PC-3 (cell line): Measurements from ENCODE around the gene PCDH15. TPM values are rescaled to one million over a fixed set of nuclear protein-coding genes. Genes with fewer than 3 reads are reported as not detected.

Experiments used
- ATAC-seq: fragments of 200-7000 bp; cut with Tn5 transposase; 2 replicates; pipeline ENCODE4 v1.9.1; 2020; ENCODE audit warnings: mild to moderate bottlenecking, moderate library complexity
- BruUV-seq: library from RNA; stranded (reverse); fragments of 400-500 nt; replicated peaks from 2 replicates; lab custom pipeline; 2021; lab: Mats Ljungman, UMichigan
- CTCF ChIA-PET: fragments of 300-600 bp; sonication (Branson Sonifier 250); formaldehyde crosslinking; loops from one replicate; lab custom pipeline; 2022; ENCODE audit warnings: antibody characterized with exemption; lab: Charles Lee
- POLR2A ChIA-PET: fragments of 300-600 bp; sonication (Branson Sonifier 250); formaldehyde crosslinking; loops from one replicate; lab custom pipeline; 2022; ENCODE audit warnings: antibody characterized with exemption; ENCODE audit not compliant: unreplicated experiment; lab: Charles Lee
- DNase-seq: peaks from one replicate; pipeline ENCODE4 v3.0.0-alpha.2; 2015
- H2AFZ ChIP-seq: fragments of 300-600 bp; sonication (generic); 2 replicates; pipeline ENCODE4 v1.6.0; 2016; ENCODE audit warnings: antibody characterized with exemption, low read length
- H3F3A ChIP-seq: fragments of 300-600 bp; sonication (generic); one replicate; pipeline ENCODE4 v1.6.0; 2017; ENCODE audit warnings: antibody characterized with exemption, low read length, control low read depth, mild to moderate bottlenecking; ENCODE audit not compliant: unreplicated experiment
- H3K27ac ChIP-seq: fragments of 300-600 bp; sonication (generic); 2 replicates; pipeline ENCODE4 v1.5.1; 2016; ENCODE audit warnings: mild to moderate bottlenecking, low read length
- H3K27me3 ChIP-seq: fragments of 300-600 bp; sonication (generic); 2 replicates; pipeline ENCODE4 v1.6.1; 2016; ENCODE audit warnings: low read length, mixed read lengths
- H3K36me3 ChIP-seq: fragments of 300-600 bp; sonication (generic); 2 replicates; pipeline ENCODE4 v1.6.1; 2016; ENCODE audit warnings: low read depth, mixed run types, low read length, mixed read lengths
- H3K4me1 ChIP-seq: fragments of 300-600 bp; sonication (generic); 2 replicates; pipeline ENCODE4 v1.5.1; 2016; ENCODE audit warnings: low read length; ENCODE audit not compliant: insufficient read depth
- H3K4me2 ChIP-seq: fragments of 300-600 bp; sonication (generic); 2 replicates; pipeline ENCODE4 v1.6.0; 2016; ENCODE audit warnings: low read length
- H3K4me3 ChIP-seq: fragments of 300-600 bp; sonication (generic); 2 replicates; pipeline ENCODE4 v1.5.1; 2016; ENCODE audit warnings: mild to moderate bottlenecking, low read length, mixed read lengths
- H3K79me2 ChIP-seq: fragments of 300-600 bp; sonication (generic); 2 replicates; pipeline ENCODE4 v1.6.1; 2017; ENCODE audit warnings: low read length, mixed read lengths
- H3K9ac ChIP-seq: fragments of 300-600 bp; sonication (generic); 2 replicates; pipeline ENCODE4 v1.6.0; 2016; ENCODE audit warnings: mild to moderate bottlenecking, low read length
- H3K9me2 ChIP-seq: fragments of 300-600 bp; sonication (generic); replicated peaks from 2 replicates; pipeline ENCODE4 v1.6.1; 2016; ENCODE audit warnings: mixed run types, low read length, mixed read lengths
- H3K9me3 ChIP-seq: fragments of 300-600 bp; sonication (generic); 2 replicates; pipeline ENCODE4 v1.6.1; 2016; ENCODE audit warnings: low read length, mixed read lengths
- H4K20me1 ChIP-seq: fragments of 300-600 bp; sonication (generic); 2 replicates; pipeline ENCODE4 v1.6.1; 2016; ENCODE audit warnings: low read length, mixed read lengths
- CTCF ChIP-seq: fragments of 300-600 bp; sonication (generic); conservative IDR thresholded peaks from 2 replicates; pipeline ENCODE4 v1.5.1; 2017; ENCODE audit warnings: antibody characterized with exemption, low read depth, mild to moderate bottlenecking, low read length
- EZH2 ChIP-seq: fragments of 300-600 bp; sonication (generic); IDR thresholded peaks from one replicate; pipeline ENCODE4 v1.6.1; 2017; ENCODE audit warnings: antibody characterized with exemption, mild to moderate bottlenecking, low read length; ENCODE audit not compliant: unreplicated experiment
- EZH2phosphoT487 ChIP-seq: fragments of 300-600 bp; sonication (generic); IDR thresholded peaks from 2 replicates; pipeline ENCODE4 v1.6.1; 2018; ENCODE audit warnings: mild to moderate bottlenecking, antibody characterized with exemption, low read length, borderline replicate concordance
- intact Hi-C: fragments of 100-400 bp; cut with micrococcal nuclease; formaldehyde crosslinking; loops from 2 replicates; pipeline ENCODE4 v1.9.0; 2023
- total RNA-seq: library from RNA; depleted of rRNA; stranded (reverse); fragments of >200 nt; gene quantifications from 2 replicates; pipeline ENCODE4 v1.2.3, GENCODE V29; 2014

The PCDH15 gene
- total RNA-seq, 1 experiment from 2014 or later: not detected

- ATAC-seq: no peak; the same call in none of the 2 replicates
- H3K27ac ChIP-seq: no peak overlapping the region
- H3K79me2 ChIP-seq: no peaks in the 10 kb centered on the region
- no peaks in the 10 kb centered on the region for H3F3A ChIP-seq
- 0 out of 2 replicates have a peak overlapping the region, but pooled peaks have one; percentile 9 for H3K4me2 ChIP-seq
- no peak overlapping the region for H3K4me3 ChIP-seq
- ChIA-PET POLR2A (no interaction called here), CTCF (no interaction called here)
- no peak overlapping the region for H2AFZ ChIP-seq
- DNase-seq: no peak
- H3K36me3 ChIP-seq: no peaks in the 10 kb centered on the region
- BruUV-seq: no TSS peak
- no peaks in the 10 kb centered on the region for H3K27me3 ChIP-seq
- H3K9ac ChIP-seq: no peak overlapping the region
- no peaks in the 10 kb centered on the region for H3K9me2 ChIP-seq
- no peaks in the 10 kb centered on the region for H4K20me1 ChIP-seq
- intact Hi-C loops: no loop called here
- TF ChIP-seq EZH2phosphoT487 (no peak), EZH2 (no peak), CTCF (no peak)
- H3K4me1 ChIP-seq: no peaks in the 10 kb centered on the region
- H3K9me3 ChIP-seq: no peaks in the 10 kb centered on the region
Measured at GRCh38 chr10:54469587-54470323, 331.3 kb downstream of the PCDH15 start.

GRCh38 chr10:54454271-54454670, 346.8 kb downstream of the PCDH15 start:
- Histone ChIP-seq H3K4me2 (no peak overlapping the region), H3K9ac (no peak overlapping the region), H3K27ac (no peak overlapping the region), H3K9me2 (0 out of 2 replicates have a peak, but pooled peaks cover 4% of the 10 kb centered on the region), H3F3A (no peaks in the 10 kb centered on the region), H3K79me2 (no peaks in the 10 kb centered on the region), H3K27me3 (no peaks in the 10 kb centered on the region), H3K9me3 (no peaks in the 10 kb centered on the region), H2AFZ (no peak overlapping the region), H3K36me3 (no peaks in the 10 kb centered on the region), H3K4me1 (no peaks in the 10 kb centered on the region), H4K20me1 (no peaks in the 10 kb centered on the region), H3K4me3 (no peak overlapping the region)
- no TSS peak for BruUV-seq
- DNase-seq (no peak), ATAC-seq (no peak)
- ChIA-PET CTCF (no interaction called here), POLR2A (no interaction called here)
- intact Hi-C loops: no loop called here
- no peak for TF ChIP-seq EZH2phosphoT487
- no peak for TF ChIP-seq CTCF
- no peak for TF ChIP-seq EZH2

- ATAC-seq (no peak), DNase-seq (no peak)
- Histone ChIP-seq H3K9me2 (0 out of 2 replicates have a peak, but pooled peaks cover 4% of the 10 kb centered on the region), H3F3A (no peaks in the 10 kb centered on the region), H4K20me1 (no peaks in the 10 kb centered on the region), H3K27me3 (no peaks in the 10 kb centered on the region), H2AFZ (no peak overlapping the region), H3K36me3 (no peaks in the 10 kb centered on the region), H3K27ac (no peak overlapping the region), H3K4me3 (no peak overlapping the region), H3K9ac (no peak overlapping the region), H3K4me2 (no peak overlapping the region), H3K4me1 (no peaks in the 10 kb centered on the region), H3K79me2 (no peaks in the 10 kb centered on the region), H3K9me3 (no peaks in the 10 kb centered on the region)
- BruUV-seq: no TSS peak
- ChIA-PET CTCF (no interaction called here), POLR2A (no interaction called here)
- TF ChIP-seq EZH2phosphoT487 (no peak), EZH2 (no peak), CTCF (no peak)
- intact Hi-C loops: no loop called here
Measured at GRCh38 chr10:54449056-54449455, 352.0 kb downstream of the PCDH15 start.
